Measurements from ENCODE around the gene PADI2.

PADI2 gene

DNA sequence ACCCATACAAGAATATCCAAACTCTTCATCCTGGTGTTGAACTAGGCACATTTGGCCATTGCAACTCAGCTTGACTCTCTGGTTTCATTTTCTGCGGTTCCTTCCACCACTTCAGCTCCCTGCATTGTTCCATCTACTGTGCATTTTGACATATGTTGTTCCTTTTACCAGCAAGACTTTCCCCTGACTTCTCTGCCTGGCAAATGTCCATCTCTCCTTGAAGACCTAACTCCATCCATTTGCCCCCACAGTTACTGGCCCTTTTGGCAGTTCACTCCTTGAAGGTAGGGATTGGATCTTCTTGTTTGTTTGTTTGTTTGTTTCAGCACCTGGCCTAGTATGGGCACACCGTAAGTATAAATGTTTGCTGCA is 8.7 kb downstream of the PADI2 start:
- Mint-ChIP-seq H3K36me3 (ENCODE audit: low read depth) (no peaks in the 10 kb centered on the region), H3K27ac (no peak overlapping the region), H3K4me3 (no peak overlapping the region), H3K27me3 (ENCODE audit: low read depth) (peaks cover 37% of the 10 kb centered on the region), H3K4me1 (peaks cover 26% of the 10 kb centered on the region), H3K9me3 (no peaks in the 10 kb centered on the region)
- no peak for TF ChIP-seq CTCF (IDR thresholded peaks at IDR 0.05; ENCODE audit: unreplicated experiment in 3 of 3)

GRCh38 chr1:17109892-17110554 is 9.2 kb downstream of the PADI2 start:
- TF ChIP-seq CTCF (IDR thresholded peaks at IDR 0.05; ENCODE audit: unreplicated experiment in 3 of 3): no peak
- H3K27me3 Mint-ChIP-seq (ENCODE audit: low read depth): peaks cover 32% of the 10 kb centered on the region
- no peak overlapping the region for H3K4me3 Mint-ChIP-seq
- no peaks in the 10 kb centered on the region for H3K36me3 Mint-ChIP-seq (ENCODE audit: low read depth)
- no peak overlapping the region for H3K27ac Mint-ChIP-seq
- H3K4me1 Mint-ChIP-seq: peaks cover 22% of the 10 kb centered on the region
- H3K9me3 Mint-ChIP-seq: no peaks in the 10 kb centered on the region

GRCh38 chr1:17108786-17109185 is 10.5 kb downstream of the PADI2 start:
- peaks cover 11% of the 10 kb centered on the region for H3K4me1 Mint-ChIP-seq
- H3K4me3 Mint-ChIP-seq: no peak overlapping the region
- H3K27ac Mint-ChIP-seq: no peak overlapping the region
- no peaks in the 10 kb centered on the region for H3K9me3 Mint-ChIP-seq
- peaks cover 21% of the 10 kb centered on the region for H3K27me3 Mint-ChIP-seq (ENCODE audit: low read depth)
- H3K36me3 Mint-ChIP-seq (ENCODE audit: low read depth): no peaks in the 10 kb centered on the region
- TF ChIP-seq CTCF (IDR thresholded peaks at IDR 0.05; ENCODE audit: unreplicated experiment in 3 of 3): no peak

DNA sequence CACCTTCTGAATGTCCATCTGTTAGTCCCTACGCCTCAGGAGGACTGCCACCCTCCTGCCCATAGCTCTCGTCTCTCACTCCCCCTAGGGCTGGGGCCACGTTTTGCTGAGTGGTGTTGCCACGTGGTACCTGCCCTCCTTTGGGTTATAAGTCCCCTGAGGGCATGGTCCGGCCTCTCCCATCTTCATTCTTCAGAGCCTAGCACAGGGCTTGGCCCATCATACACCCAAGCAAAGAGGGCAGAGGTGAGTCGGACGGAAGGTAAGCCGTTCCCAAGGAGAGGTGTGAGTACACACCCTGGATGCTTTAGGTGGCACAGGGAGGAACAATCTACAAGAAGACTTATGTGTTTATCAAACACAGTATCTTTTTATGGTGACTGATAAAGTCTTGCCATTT is 10.9 kb downstream of the PADI2 start:
- Mint-ChIP-seq H3K4me1 (peaks cover 11% of the 10 kb centered on the region), H3K36me3 (ENCODE audit: low read depth) (no peaks in the 10 kb centered on the region), H3K4me3 (no peak overlapping the region), H3K9me3 (no peaks in the 10 kb centered on the region), H3K27ac (no peak overlapping the region), H3K27me3 (ENCODE audit: low read depth) (peaks cover 21% of the 10 kb centered on the region)
- no peak for TF ChIP-seq CTCF (IDR thresholded peaks at IDR 0.05; ENCODE audit: unreplicated experiment in 3 of 3)

DNA sequence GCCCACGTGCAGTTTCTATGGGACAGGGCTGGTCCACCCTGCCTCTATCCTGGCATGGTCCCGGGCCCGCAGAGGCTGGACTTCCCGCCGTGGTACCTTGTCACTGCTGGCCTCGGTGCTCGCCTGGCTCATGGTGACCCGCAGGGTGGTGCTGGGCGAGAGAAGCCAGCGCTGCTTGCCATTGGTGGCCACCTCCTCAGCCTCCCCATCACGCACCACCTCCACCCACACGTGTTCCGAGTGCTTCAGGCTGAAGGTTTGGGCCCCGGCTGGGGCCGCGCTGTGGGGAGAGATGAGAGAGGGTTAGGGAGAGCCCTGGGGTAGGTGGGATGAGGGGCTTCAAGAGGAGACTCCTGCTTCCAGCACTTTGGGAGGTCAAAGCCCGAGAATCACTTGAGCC is 14.5 kb downstream of the PADI2 start:
- no peaks in the 10 kb centered on the region for H3K36me3 Mint-ChIP-seq (ENCODE audit: low read depth)
- TF ChIP-seq CTCF (IDR thresholded peaks at IDR 0.05; ENCODE audit: unreplicated experiment in 3 of 3): no peak
- H3K4me1 Mint-ChIP-seq: peaks cover 4% of the 10 kb centered on the region

DNA sequence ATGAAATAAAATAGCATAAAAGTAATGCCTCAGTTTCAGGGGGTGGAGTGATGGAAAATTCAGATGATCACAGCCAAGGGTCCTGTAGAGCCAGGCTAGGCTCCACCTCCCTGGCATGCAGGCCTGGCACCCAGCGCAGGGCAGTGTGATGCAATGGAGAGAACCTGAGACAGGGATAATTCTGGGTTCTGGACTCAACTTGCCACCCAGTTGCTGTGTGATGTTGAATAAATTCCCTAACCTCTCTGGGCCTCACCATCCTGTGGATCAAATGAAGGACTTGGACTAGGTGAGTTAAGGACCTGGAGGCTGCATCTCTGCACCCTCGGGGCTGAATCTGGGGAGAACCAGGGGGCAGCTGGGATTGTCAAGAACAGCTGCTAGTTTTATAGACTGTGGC is 17.0 kb downstream of the PADI2 start:
- peaks cover 23% of the 10 kb centered on the region for H3K27me3 Mint-ChIP-seq (ENCODE audit: low read depth)
- no peak overlapping the region for H3K27ac Mint-ChIP-seq
- H3K9me3 Mint-ChIP-seq: no peaks in the 10 kb centered on the region
- no peak overlapping the region for H3K4me3 Mint-ChIP-seq
- no peak for TF ChIP-seq CTCF (IDR thresholded peaks at IDR 0.05; ENCODE audit: unreplicated experiment in 3 of 3)
- no peaks in the 10 kb centered on the region for H3K36me3 Mint-ChIP-seq (ENCODE audit: low read depth)
- peaks cover 18% of the 10 kb centered on the region for H3K4me1 Mint-ChIP-seq

More for the DNA sequence above, 14.5 kb downstream of the PADI2 start:
- Mint-ChIP-seq H3K27ac (no peak overlapping the region), H3K4me3 (no peak overlapping the region), H3K9me3 (no peaks in the 10 kb centered on the region), H3K27me3 (ENCODE audit: low read depth) (peaks cover 10% of the 10 kb centered on the region)

Data from nephron (organoid).